Measurements from ENCODE around the gene MUC13.

DNA sequence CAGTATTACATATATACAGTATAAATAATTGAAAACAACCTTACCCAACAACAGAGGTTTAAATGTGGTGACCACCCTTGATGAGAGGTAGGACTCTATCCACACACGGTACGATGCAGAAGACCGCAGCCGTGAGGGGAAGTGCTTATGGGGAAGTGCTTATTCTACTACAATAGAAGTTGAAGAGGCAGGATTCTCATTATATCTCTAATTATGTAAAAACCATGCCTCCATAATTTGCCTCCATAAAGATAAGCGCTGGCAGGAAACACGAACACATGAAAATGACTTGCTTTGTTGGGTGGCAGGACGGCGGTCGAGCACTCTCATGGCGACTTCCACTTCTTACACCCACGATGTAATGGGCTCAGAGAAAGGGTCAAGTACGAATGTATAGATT lies 7.2 kb upstream of the MUC13 start:
- TF ChIP-seq EZH2 (IDR thresholded peaks at IDR 0.05) (no peak), POLR2AphosphoS5 (IDR thresholded peaks at IDR 0.05; ENCODE audit: borderline replicate concordance, low read depth, low read length) (no peak), FOXP2 (optimal IDR thresholded peaks at IDR 0.05; ENCODE audit: control extremely low read depth, extremely low read length, insufficient read depth) (no peak)

Measured in SK-N-MC (cell line).